ENCODE results near the gene FDXR.

FDXR gene

DNA sequence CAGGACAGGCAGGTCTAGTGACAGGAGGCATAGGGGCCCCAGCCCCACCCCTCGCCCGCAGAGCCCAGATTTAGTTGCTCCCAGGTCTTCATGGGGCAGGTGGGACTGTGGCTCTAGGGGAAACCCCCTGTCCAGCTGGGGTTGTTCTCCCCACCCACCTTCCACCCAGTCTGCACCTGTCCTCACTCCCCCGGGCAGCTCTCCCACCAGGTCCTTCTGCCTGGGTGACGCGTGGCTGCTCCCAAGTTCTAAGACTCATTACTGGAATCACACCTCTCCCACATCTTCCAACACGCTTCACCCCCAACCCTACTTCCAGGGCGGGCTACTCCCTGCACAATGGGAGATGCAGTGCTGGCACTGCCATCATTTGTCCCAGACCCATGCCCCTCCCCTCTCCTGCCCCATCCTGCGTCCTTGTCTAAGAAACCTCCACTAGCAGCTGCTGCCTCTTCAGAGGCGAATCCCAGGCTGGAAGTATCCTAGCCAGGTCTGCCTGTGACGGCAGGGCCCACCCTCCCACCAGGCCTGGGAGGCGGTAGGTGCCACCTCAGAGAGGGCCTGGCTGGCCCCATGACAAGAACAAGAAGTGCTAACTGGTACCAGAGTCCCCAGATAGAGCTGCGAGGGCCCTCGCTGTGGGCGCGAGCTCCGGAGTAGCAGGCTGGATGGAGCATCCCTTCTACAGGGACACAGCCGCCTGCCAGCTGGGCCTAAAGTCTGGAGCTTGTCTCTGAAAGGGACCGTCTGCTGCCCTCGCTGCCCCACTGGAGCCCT lies 35.9 kb downstream of the FDXR start:
- no peak for DNase-seq (ENCODE audit: low read depth, low spot score)

DNA sequence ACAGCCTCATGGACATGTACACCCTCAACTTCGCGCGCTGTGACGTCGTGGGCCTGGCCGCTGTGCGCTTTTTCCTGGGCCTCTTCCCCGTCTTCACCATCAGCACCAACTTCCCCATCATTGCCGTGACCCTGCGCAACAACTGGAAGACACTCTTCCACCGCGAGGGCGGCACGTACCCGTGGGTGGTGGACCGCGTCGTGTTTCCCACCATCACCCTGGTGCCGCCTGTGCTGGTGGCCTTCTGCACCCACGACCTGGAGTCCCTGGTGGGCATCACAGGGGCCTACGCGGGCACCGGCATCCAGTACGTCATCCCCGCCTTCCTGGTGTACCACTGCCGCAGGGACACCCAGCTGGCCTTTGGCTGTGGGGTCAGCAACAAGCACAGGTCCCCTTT lies 36.6 kb downstream of the FDXR start:
- no peak for DNase-seq (ENCODE audit: low read depth, low spot score)

DNA sequence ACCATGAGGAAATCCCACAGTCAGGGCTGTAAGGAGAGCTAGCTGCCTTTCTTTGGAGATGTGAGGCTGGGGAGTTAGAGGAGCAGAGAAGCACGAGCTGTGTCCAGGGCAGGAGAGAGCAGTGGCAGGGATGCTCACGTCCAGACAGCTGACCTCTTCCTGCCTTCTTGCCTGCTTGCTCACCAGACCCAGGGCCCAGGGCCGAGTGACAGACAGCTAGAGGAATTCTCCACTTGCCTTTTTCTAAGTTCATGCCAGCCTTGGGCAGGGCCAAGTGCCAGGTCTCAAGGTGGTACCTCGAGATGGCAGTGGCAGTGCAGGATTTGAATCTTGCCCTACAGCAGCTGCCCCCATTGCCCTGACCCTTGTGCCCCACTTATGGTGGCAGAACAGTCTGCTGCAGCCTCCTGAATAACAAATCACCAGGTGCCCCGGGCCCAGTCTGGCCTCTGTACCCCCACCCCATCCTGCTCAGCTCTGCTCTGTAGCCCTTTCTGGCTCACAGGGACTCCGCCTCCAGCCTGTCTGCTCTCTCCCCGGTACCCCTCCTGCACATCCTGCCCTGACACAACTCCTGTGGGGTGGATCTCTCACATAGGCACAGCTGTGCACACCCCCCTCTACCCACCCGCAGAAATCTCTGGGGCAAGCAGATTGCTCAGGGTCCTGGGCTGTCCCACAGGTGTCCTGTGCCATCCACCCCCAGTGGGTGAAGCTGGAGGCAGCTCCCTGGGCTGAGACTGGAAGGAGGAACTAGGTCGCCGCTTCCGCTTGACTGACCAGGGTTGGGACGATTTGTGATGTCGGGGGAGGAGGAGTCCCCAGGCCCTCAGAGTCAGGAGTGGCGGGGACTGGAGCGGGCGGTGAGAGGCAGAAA lies 39.1 kb downstream of the FDXR start:
- DNase-seq (ENCODE audit: low read depth, low spot score): no peak

DNA sequence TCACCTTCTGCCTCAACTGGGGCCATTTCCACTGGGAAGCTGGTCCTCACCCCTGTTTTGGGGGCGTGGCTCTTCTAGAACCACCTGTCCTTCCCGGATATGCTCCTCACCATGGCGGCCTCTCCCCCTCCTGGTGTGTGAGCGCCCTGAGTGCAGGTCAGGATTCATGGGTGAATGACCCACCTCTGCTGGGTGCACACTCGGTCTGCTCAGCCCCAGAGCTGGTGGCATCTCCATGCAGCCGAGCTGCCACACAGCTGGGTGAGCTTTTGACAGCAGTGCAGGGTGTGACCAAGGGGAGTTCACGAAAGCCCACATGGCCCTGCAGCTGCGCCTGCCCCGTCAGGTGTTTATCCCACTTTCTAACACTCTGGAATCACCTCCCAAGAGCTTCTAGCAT lies 40.4 kb downstream of the FDXR start:
- DNase-seq (ENCODE audit: low read depth, low spot score): no peak

DNA sequence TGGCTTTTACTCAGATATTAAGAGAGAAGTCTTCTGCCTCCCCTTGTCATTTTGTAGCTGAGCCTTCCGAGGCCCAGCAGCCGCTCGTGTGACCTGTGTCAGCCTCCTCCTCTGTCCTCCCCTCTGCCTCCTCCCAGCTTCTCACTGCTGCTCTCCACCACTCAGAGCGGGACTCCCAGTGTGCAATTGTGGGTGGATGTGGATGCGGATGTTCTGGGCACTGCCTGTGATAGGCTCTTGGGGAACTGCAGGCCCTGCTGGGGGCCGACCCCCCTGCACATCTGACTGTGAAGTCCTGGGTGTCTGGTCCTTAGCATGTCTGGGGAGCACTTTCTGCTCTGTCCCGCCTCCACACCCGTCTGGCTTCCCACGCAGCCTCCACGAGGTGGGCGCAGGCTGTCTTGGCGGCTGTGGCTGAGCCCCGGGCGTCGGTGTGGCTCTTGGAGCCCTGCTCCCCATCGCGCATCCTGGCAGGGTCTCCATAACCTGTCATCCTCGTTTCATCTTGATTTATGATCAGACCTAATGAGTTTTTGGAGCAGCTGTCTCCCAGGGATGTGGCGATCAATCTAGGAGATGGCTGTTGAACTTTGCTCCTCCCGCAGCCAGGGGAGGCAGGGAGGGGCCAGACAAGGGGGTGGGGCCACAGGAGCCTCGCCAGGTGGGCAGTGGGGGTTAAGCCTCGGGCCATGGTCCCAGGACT lies 41.2 kb downstream of the FDXR start:
- DNase-seq (ENCODE audit: low read depth, low spot score): no peak

DNA sequence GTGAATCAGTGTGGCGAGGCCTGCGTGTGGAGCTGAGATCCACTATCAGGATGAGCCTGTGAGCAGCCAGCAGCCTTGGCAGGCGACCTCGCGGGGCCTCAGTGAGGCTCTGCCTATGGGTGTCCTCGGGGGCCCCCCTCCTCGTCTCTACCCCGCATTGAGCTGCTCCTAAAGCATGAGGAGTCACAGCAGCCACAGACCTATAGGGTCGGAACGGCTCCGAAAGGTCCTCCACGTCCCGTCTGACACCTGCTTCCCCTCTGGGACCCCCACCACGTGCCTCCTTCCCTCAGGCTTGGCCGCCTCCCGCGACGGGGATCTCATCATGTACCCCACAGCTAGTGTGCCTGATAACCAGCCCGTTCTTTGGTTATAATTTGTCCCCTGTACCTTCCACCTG lies 41.9 kb downstream of the FDXR start:
- no peak for DNase-seq (ENCODE audit: low read depth, low spot score)

DNA sequence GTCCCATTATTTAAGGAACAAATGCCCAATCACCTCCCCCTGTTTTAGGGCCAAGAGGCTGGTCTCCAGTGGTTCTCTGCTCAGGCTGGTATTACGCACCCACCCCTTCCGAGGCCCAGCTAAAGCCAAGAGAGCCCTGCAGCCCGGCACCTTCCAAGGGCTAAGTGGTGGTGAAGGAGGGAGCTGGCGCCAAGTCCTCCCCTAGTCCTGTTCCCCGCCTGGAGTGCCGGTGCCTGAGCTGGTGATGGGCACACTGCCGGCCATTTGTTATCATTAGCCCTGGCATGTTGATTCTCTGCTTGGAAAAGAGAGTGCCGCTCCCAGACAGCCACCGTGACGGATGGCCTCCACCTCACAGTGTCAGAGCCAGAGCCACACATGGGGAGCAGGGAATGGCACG lies 45.0 kb downstream of the FDXR start:
- DNase-seq (ENCODE audit: low read depth, low spot score): no peak

DNA sequence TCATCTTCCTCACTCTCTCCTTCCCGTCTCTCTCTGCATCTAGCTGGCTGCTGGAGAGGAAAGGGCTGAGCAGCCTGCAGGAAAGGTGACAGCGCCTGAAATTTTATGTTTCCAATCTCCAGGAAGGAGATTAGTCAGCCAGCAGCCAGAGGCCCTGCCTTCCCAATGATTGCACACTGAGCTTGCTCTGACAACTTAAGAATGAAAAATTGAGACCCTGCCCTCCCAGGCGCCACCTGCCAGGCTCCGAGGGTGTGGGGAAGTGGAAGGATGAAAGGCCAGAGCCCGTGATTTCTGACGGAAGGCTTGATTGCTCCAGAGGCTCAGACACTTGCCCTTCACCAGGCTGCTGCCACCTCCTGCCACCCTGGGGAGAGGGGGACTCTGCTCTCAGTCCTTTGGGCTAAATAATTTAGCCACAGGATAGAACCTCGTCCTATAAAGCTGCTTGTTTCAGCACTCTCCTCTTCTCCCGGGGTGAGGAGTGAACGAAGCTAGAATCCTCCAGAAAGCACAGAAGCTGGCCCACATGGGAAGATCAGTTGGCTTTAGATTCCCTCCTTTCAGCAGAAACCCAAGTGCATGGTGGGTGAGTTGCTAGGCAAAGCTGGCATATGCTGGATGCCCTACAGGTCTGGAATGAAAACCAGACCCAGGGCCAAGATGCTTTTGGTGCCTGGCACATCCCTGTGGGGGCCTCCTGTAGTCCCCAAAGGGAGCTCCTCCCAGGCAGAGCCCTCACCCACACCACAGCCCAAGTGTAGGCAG lies 46.7 kb downstream of the FDXR start:
- no peak for DNase-seq (ENCODE audit: low read depth, low spot score)

DNA sequence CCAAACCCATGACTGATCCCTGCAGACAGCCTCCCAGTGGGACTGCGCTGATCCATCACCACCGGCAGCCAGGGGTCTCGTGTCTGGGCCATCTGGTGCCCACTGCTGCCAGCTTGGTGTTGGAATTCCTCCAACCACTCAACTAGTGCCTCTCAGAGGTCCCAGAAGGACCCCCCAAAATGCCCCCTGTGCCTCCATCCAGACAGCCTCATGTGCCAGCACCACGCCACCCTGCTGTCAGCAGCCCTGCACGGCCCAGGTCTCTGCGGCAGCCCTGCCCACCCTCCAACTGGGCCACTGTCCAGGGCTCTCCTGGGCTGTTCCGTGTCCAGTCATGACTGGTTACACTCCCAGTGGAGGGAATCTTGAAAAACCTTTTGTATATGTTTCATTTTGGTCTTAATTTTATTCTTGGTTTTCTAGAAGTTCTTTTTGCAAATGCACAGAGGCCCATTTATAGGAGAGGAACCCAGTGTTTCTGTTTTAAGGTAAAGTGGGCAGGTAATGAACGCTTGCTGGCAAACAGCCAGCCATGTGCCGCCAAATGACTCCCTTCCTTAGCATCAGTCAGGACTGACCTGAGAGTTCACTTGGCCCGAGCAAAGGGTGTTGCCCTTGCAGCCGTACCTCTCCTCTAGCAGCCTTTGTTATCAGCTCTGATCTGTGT lies 47.7 kb downstream of the FDXR start:
- no peak for DNase-seq (ENCODE audit: low read depth, low spot score)

DNA sequence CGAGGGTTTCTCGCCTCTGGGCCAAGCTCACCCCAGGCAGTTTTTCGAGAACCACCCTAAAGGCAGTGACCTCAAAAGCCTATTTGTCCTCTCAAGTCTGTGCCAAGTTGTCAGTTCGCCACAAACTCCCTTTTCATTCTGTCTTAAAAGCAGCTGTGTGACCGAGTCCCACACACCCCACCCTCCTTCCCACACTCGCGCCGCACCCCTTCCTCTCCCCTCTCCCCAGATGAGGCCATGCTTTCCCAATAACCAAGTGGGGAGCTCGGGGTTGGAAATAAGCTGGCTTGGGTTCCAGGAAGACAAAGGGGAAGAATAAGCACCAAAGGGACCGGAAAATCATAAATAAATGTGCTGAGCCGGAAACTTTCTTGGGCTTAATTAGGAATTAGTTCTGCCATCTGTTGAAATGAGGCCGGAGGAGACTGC lies 49.8 kb downstream of the FDXR start:
- no peak for DNase-seq (ENCODE audit: low read depth, low spot score)

DNA sequence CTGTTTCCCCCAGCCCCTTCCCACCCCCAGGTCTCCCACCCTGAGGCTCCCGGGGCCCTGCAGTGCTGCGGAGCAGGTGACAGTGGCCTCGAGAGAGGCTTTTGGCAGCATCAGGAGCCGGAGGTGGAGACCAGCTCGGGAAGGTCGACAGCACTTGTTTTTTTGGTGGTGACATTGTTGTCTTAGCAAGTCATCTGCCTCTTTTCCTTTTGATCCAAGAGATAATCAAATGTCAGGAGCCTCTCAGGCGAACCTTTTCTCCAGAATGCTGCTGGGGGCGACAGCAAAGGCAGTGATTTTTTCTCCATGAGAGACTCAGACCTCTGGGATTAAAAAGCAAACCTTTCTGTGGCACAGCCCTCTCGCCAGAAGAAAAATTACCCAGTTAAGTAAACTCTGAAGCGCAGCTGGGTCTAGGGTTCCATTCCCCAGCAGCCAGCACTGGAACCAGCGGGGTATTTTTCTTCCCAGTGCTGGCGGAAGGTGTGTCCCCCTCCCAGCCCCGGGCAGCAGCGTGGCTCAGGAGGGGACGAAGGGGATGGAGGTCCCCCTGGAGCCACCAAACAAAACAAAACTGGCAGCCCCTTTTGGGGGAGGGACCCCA lies 50.4 kb downstream of the FDXR start:
- DNase-seq (ENCODE audit: low read depth, low spot score): no peak

DNA sequence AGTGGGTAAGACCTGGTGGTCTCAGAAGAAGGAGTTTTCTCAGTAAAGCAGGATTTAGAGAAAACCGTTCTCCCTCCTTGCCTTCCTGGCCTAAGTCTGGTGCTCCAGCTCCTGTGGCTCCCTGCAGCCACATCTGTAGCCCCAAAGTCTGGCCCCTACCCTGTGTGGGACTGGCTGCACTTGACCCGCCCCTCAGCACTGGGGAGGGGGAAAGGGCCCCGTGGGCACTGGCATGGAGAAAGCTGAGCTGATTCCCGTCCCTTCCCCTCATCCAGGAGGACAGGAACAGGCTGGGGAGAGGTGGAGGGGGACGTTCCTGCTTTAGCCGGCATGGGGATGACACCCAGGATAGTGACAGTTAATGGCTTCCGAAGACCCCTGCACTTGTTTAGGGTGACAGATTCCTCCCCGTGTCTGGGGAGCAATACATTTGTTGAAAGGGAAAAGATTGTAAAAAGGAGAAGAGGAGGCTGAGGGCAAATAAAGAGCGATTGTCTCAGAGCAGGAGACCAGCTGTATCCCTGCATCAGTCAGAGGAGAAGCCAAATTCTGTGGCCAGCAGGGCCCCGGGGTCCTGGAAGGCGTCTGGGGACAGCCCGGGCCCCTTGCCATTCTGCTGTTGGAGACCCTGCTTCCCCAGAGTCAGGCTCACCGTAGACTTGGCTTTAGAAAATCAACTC lies 51.0 kb downstream of the FDXR start:
- DNase-seq (ENCODE audit: low read depth, low spot score): no peak

DNA sequence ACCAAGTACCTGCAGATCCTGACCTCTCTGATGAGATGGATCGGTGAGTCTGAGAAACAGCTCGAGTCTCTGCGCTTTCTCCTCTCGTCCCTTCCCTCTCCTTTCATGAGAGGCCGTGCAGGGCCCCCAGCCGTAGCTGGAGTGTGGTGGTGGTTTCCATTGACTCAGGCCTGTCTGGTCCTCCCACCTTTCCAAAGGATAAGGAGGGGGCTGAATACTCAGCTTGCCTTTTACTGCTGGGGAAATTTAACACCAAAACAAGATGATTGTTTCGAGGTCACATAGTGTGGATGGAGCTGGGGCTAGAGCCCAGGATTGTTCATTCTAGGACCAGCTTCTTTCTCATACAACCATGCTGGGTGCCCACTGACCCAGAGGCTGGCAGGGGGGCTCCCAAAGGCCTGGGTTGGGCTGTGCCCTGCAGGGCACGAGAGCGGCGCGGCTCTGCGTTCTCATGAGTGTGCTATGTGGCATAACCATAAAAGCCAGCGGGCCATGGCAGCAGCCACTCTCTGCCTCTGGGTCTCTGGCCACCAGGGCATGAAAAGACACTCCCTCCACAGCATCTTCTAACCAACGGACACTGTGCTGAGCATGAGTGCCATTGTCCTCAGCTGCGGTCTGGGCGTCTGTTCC lies 52.9 kb downstream of the FDXR start:
- DNase-seq (ENCODE audit: low read depth, low spot score): no peak

DNA sequence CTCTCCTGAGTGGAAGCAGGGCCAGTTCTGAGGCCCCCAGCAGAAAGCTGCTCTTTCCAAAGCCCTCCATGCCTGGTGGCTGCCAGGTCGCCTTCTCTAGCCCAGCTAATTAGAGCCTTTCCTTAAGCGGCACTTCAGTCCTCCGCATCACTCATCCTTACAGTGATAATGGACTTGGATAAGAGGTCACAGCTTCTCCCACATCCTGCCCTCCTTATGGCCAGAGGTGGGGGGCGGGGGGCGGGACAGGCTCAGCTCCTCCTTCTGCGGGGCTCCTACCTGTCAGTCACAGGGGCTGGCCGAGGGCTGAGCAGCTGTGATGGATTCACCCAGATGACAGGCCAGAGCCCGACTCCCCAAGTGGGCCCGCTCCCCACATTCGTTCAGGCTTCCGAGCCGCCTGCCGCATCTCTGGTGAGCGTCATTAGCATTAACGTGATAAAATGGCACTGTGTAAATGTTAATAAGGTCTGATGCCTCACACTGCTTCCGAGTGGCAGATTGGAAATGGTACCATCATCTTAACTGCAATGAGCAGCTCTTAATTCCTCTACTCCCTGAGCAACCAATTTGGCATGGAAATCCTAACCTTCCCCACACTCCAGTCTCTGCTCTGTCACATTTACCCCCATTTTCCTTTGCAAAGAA lies 54.4 kb downstream of the FDXR start:
- DNase-seq (ENCODE audit: low read depth, low spot score): no peak

DNA sequence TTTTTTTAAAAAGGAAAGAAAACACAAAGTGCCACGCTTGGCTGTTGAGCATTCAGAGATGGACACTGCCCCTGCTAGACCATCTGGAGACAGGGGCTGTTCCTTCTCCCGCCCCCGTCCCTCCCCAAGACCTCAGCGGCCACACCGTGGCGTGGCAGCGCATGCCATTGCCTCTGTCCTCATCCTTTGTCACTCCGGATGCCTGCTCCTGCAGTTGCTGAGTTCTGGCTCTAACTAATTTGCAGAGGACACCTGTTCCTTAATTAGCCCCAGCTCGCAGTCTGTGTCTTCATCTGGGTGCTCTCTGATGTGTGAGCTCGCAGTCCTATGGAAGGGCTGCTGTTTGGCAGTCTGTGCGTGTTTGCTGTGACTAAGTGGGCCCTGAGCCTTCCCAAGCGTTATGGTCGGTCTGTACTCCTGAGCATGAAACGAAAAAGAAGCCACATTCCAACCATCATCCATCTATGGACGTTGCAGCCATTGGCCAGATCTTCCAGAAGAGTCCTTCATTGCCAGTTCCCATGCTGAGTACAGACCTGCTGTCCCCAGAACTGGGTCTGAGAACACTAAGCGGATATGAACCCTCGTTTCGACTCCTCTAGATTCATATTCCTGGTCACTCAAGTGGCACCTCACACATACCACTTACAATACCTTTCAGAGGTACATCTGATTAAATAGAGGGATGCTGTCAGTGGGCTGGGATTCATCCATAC lies 55.7 kb downstream of the FDXR start:
- no peak for DNase-seq (ENCODE audit: low read depth, low spot score)

DNA sequence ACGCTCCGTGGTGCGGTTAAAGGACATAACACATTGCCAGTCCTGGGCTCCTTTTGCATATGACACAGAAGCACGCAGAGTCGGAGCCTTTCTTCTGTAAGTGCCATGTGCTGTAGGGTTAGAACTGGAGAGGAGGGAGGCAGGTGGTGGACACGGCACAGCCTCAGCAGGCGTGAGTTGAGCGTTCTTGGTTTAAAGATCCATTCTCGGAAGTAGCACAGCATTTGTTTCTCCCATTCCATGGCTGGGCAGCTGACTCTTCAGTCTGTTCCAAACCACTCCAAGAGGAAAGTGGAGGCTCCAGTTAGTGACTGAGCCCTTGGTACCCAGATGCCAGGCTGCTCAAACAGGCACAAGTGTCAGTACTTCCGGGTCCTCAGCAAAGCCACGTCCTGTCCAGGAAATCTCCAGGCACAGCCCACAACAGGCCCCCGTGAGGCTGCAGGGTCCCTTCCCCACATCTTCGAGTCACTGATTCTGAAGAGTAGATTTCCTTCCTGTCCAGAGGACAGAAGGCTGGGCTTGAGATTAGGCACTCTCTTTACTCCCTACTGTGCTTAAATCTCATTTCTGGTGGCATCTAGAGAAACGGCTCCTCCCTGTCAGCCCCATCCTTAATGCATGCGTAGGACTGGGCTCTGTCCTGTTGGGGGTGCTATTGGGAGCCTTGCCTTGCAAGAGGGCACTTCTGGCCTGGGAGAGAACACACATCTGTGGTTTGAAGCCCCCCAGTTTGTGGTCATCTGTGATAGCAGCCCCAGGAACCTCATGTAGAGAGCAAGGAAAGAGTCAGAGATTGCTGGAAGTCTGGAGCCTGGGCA lies 57.0 kb downstream of the FDXR start:
- no peak for DNase-seq (ENCODE audit: low read depth, low spot score)

DNA sequence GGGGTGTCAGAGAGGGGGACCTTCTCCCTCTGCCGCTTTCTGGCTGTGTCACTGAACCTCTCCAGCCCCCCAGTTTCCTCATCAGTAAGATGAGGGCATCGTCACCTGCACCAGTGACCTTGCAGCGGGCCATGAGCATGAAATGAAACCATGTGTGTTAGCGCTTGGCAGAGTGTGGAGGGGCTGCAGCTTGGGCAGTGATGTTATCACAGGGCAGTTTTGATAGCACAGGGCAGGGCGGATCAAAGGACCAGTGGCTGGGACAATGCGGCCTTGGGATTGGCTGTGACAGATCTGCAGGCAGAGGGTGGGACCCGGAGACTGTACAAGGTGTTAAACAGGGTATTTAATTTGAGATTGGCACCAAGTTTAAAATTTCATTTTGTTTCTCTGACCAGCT lies 57.7 kb downstream of the FDXR start:
- DNase-seq (ENCODE audit: low read depth, low spot score): no peak

DNA sequence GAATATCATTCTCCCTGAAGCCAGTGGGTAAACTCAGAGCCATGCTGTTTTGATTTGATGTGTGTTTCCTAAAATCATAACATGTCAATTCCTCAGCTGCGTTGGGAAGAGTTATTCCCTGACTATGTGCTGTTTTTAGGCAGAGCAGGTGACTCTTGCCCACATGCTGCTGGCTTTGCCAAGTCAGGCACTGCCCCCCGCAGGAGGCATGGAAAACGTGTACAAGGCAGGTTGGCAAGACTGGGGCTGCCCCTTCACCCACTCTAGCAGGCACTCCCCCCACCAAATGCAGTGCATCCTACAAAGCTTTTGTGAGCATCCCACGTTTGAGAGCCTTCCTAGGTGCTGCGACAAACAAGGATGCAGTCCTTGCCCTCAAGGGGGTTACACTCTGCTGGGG lies 58.3 kb downstream of the FDXR start:
- no peak for DNase-seq (ENCODE audit: low read depth, low spot score)

Data from iPS DF 19.7 (cell line).